Endothelial cell of umbilical vein (primary cell): ENCODE measurements around the gene LAMC1. TPM values are rescaled to one million over a fixed set of nuclear protein-coding genes. Genes with fewer than 3 reads are reported as not detected.

Experiments used
- BruUV-seq: library from RNA; stranded (reverse); fragments of 400-500 nt; replicated peaks from 2 replicates; lab custom pipeline; 2021; lab: Mats Ljungman, UMichigan
- CTCF ChIA-PET: fragments of 300-600, 350-600 bp; sonication (Branson Sonifier 250); formaldehyde crosslinking; loops from one replicate; lab custom pipeline; 2021; ENCODE audit warnings: antibody characterized with exemption, inconsistent platforms; lab: Charles Lee
- POLR2A ChIA-PET: fragments of 300-600, 350-600 bp; sonication (Branson Sonifier 250); formaldehyde crosslinking; loops from one replicate; lab custom pipeline; 2021; ENCODE audit warnings: antibody characterized with exemption, inconsistent platforms; lab: Charles Lee
- DNase-seq: peaks from one replicate; pipeline ENCODE4 v3.0.0-alpha.2; 2011; ENCODE audit warnings: low read depth, low spot score
- FAIRE-seq: peaks from 2 replicates; lab custom pipeline; 2011; peaks lifted over from hg19 to GRCh38; lab: Jason Lieb, UNC
- H2AFZ ChIP-seq: 2 replicates; pipeline ENCODE4 v1.6.0; 2012; ENCODE audit warnings: low read depth, low read length, control low read depth, inconsistent platforms
- H3K27ac ChIP-seq: 2 replicates; pipeline ENCODE4 v1.5.1; 2011; ENCODE audit warnings: low read depth, mild to moderate bottlenecking, control low read depth, low read length, moderate library complexity; ENCODE audit not compliant: insufficient read depth
- H3K27me3 ChIP-seq, 2 experiments: 2 replicates each; pipeline versions ENCODE4 v1.6.0 to v1.6.1; 2011; ENCODE audit warnings: low read length in 2 of 2, mixed read lengths in 1 of 2; ENCODE audit not compliant: control insufficient read depth in 2 of 2, insufficient read depth in 2 of 2
- H3K36me3 ChIP-seq, 2 experiments: 2 replicates in 1 of 2; 3 replicates in 1 of 2; pipeline ENCODE4 v1.5.1; 2011; ENCODE audit warnings: low read length in 2 of 2, mild to moderate bottlenecking in 1 of 2, moderate library complexity in 1 of 2; ENCODE audit not compliant: control insufficient read depth in 2 of 2, insufficient read depth in 2 of 2; ENCODE audit errors: extremely low read depth in 1 of 2
- H3K4me1 ChIP-seq: 3 replicates; pipeline ENCODE4 v1.5.1; 2011; ENCODE audit warnings: mild to moderate bottlenecking, low read length; ENCODE audit not compliant: control insufficient read depth, insufficient read depth; ENCODE audit errors: extremely low read depth
- H3K4me2 ChIP-seq: 2 replicates; pipeline ENCODE4 v1.6.1; 2011; ENCODE audit warnings: low read length, control low read depth, mixed read lengths; ENCODE audit not compliant: insufficient read depth
- H3K4me3 ChIP-seq, 3 experiments: fragments of 200-600 bp in 1 of 3; sonication (generic), shearing (Covaris generic) in 1 of 3; replicated peaks in 1 of 3; 2 replicates each; pipeline ENCODE4 v1.5.1; 2011 to 2016; ENCODE audit warnings: control low read depth in 3 of 3, low read length in 3 of 3, mild to moderate bottlenecking in 2 of 3, inconsistent platforms in 1 of 3, low read depth in 1 of 3, moderate library complexity in 1 of 3; ENCODE audit not compliant: insufficient read depth in 1 of 3
- H3K79me2 ChIP-seq: 2 replicates; pipeline ENCODE4 v1.6.0; 2012; ENCODE audit warnings: low read length, inconsistent platforms; ENCODE audit not compliant: control insufficient read depth, insufficient read depth
- H3K9ac ChIP-seq: replicated peaks from 2 replicates; pipeline ENCODE3; 2011; ENCODE audit warnings: low read length, control low read depth; ENCODE audit not compliant: insufficient read depth; ENCODE audit errors: extremely low read depth
- H3K9me1 ChIP-seq: replicated peaks from 3 replicates; pipeline ENCODE4 v1.6.0; 2011; ENCODE audit warnings: mild to moderate bottlenecking, low read length; ENCODE audit not compliant: control insufficient read depth, insufficient read depth; ENCODE audit errors: extremely low read depth
- H3K9me3 ChIP-seq: replicated peaks from 2 replicates; pipeline ENCODE4 v1.5.1; 2012; ENCODE audit warnings: low read length, inconsistent platforms; ENCODE audit not compliant: control insufficient read depth, insufficient read depth
- H4K20me1 ChIP-seq: replicated peaks from 2 replicates; pipeline ENCODE3; 2011; ENCODE audit warnings: mild to moderate bottlenecking, low read length; ENCODE audit not compliant: control insufficient read depth, insufficient read depth; ENCODE audit errors: extremely low read depth
- EZH2 ChIP-seq: IDR thresholded peaks from 2 replicates; pipeline ENCODE4 v1.6.1; 2012; ENCODE audit warnings: borderline replicate concordance, low read depth, mild to moderate bottlenecking, moderate library complexity, low read length, inconsistent platforms; ENCODE audit not compliant: severe bottlenecking
- FOS ChIP-seq: IDR thresholded peaks from 2 replicates; pipeline ENCODE4 v1.6.1; 2011; ENCODE audit warnings: mild to moderate bottlenecking, low read length, moderate library complexity, borderline replicate concordance; ENCODE audit not compliant: insufficient read depth
- GATA2 ChIP-seq: IDR thresholded peaks from 2 replicates; pipeline ENCODE4 v1.7.0; 2011; ENCODE audit warnings: low read depth, mild to moderate bottlenecking, moderate library complexity, mixed read lengths, low read length; ENCODE audit not compliant: insufficient read length, insufficient read depth
- JUN ChIP-seq: IDR thresholded peaks from 2 replicates; pipeline ENCODE4 v1.6.1; 2011; ENCODE audit warnings: borderline replicate concordance, low read depth; ENCODE audit not compliant: insufficient read length, insufficient read depth
- MYC ChIP-seq: IDR thresholded peaks from one replicate; pipeline ENCODE4 v1.6.1; 2011; ENCODE audit warnings: mild to moderate bottlenecking, low read depth, low read length
- POLR2A ChIP-seq: IDR thresholded peaks from 2 replicates; pipeline ENCODE4 v1.6.1; 2012; ENCODE audit warnings: low read depth, mild to moderate bottlenecking, control low read depth, low read length
- POLR2AphosphoS5 ChIP-seq: IDR thresholded peaks from 2 replicates; pipeline ENCODE4 v1.6.1; 2012; ENCODE audit warnings: low read depth, mild to moderate bottlenecking, control low read depth, low read length, moderate library complexity; ENCODE audit not compliant: insufficient read depth
- dilution Hi-C: fragments of 300-500 bp; cut with MboI; formaldehyde crosslinking; loops from one replicate; pipeline ENCODE4 v1.15.0; 2019; ENCODE audit warnings: low sequenced_read_pairs; ENCODE audit not compliant: extremely low pct_ligation_motif_present
- intact Hi-C: fragments of 100-400 bp; cut with micrococcal nuclease; formaldehyde crosslinking; loops from one replicate; pipeline ENCODE4 v1.10.0; 2022
- polyA plus RNA-seq, 4 experiments: library from polyadenylated mRNA; depleted of rRNA in 3 of 4; stranded (reverse) in 3 of 4; unstranded in 1 of 4; fragments of >200 nt; gene quantifications; 2 replicates each; pipeline versions ENCODE4 v1.2.1 to v1.2.3, GENCODE V29; 2011 to 2012; ENCODE audit warnings: missing spikeins in 1 of 4
- total RNA-seq: library from RNA; stranded (reverse); gene quantifications from 2 replicates; pipeline ENCODE4 v1.2.3, GENCODE V29; 2021
- TF ChIP-seq, protein P1 (sequence below), 2 donors: IDR thresholded peaks; 1 replicate in 1 of 2; 2 replicates in 1 of 2; pipeline ENCODE4 v1.5.1; 2011; ENCODE audit warnings: low read length in 2 of 2, mild to moderate bottlenecking in 2 of 2, moderate library complexity in 2 of 2, control low read depth in 1 of 2, inconsistent platforms in 1 of 2, low read depth in 1 of 2; ENCODE audit not compliant: insufficient read depth in 1 of 2; ENCODE audit errors: extremely low read depth in 1 of 2
- TF ChIP-seq, protein P2 (sequence below): IDR thresholded peaks from 2 replicates; pipeline ENCODE4 v1.6.1; 2011; ENCODE audit not compliant: insufficient read depth, insufficient read length

Gene LAMC1
- total and polyA plus RNA-seq, 2 donors (not counting 3 experiments of a cell fraction or from before 2014, with no cell fraction given): 92.5 to 216 TPM

DNA sequence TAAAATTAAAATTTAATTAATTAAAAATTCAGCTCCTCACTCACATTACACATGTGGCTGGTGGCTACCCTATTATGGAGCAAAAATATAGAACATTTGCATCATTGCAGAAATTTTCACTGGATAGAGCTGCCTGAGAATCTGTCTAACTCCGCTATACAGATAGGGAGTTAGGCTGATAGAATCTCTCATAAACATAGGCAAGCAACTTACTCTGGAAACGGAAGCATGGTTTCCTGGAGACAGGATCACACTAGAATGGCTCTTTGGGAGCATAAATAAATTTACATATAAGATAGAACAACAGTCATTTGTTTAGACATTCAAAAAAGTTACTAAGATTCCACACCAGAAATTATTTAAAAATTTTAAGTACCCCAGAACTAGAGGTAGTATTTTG is 150.6 kb downstream of the LAMC1 start:
- no peaks in the 10 kb centered on the region for H3K27me3 ChIP-seq
- no peaks in the 10 kb centered on the region for H3K79me2 ChIP-seq
- H4K20me1 ChIP-seq: no peaks in the 10 kb centered on the region
- peak overlapping the region; percentile 49 for H3K4me2 ChIP-seq
- H3K9me1 ChIP-seq: no peaks in the 10 kb centered on the region
- no peak overlapping the region for H3K27ac ChIP-seq
- H3K36me3 ChIP-seq: no peaks in the 10 kb centered on the region
- dilution Hi-C loops: no loop called here
- H2AFZ ChIP-seq: peak overlapping the region; percentile 10
- TF ChIP-seq EZH2 (no peak), MYC (no peak), GATA2 (peak; percentile 69)
- H3K4me3 ChIP-seq: no peak overlapping the region
- BruUV-seq: no TSS peak
- no peak overlapping the region for H3K9ac ChIP-seq
- no peaks in the 10 kb centered on the region for H3K9me3 ChIP-seq
- ChIA-PET POLR2A (no interaction called here), CTCF (interaction anchor here (1.0 to 1.1 kb wide), 2 partner anchors 12 to 61 kb away, joined by 3 to 4 read pairs; no protein-coding TSS in a partner anchor)
- intact Hi-C loops: no loop called here
- DNase-seq (peak; percentile 66), FAIRE-seq (peak; percentile 55)
- peaks cover 12% of the 10 kb centered on the region for H3K4me1 ChIP-seq

DNA sequence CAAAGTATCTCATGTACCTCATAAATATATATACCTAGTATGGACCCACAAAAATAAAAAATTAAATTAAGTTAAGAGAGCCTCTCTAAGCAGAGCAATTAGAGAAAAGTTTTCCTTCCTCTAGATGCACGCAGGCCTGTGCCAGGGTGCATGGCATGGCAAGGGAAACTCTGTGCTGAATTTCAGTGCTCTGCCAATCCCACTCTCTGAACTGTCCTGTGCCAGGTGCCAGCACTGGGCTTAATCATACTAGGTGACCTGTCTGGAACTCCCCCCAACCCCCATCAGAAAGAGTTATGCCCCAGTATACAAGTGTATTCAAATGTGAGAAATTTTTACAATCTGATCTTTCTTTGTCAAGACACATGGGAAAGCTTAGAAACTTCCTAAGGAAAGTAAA is 152.4 kb downstream of the LAMC1 start:
- no peak for DNase-seq
- H3K27me3 ChIP-seq: no peaks in the 10 kb centered on the region
- no peak overlapping the region for H2AFZ ChIP-seq
- no peaks in the 10 kb centered on the region for H4K20me1 ChIP-seq
- no TSS peak for BruUV-seq
- intact Hi-C loops: no loop called here
- no peak for FAIRE-seq
- H3K4me2 ChIP-seq: no peak overlapping the region
- CTCF ChIA-PET: no interaction called here
- H3K4me3 ChIP-seq: no peak overlapping the region
- H3K9me3 ChIP-seq: no peaks in the 10 kb centered on the region
- H3K9me1 ChIP-seq: no peaks in the 10 kb centered on the region
- TF ChIP-seq EZH2: no peak
- no peak for TF ChIP-seq POLR2A
- TF ChIP-seq, protein P1, sequence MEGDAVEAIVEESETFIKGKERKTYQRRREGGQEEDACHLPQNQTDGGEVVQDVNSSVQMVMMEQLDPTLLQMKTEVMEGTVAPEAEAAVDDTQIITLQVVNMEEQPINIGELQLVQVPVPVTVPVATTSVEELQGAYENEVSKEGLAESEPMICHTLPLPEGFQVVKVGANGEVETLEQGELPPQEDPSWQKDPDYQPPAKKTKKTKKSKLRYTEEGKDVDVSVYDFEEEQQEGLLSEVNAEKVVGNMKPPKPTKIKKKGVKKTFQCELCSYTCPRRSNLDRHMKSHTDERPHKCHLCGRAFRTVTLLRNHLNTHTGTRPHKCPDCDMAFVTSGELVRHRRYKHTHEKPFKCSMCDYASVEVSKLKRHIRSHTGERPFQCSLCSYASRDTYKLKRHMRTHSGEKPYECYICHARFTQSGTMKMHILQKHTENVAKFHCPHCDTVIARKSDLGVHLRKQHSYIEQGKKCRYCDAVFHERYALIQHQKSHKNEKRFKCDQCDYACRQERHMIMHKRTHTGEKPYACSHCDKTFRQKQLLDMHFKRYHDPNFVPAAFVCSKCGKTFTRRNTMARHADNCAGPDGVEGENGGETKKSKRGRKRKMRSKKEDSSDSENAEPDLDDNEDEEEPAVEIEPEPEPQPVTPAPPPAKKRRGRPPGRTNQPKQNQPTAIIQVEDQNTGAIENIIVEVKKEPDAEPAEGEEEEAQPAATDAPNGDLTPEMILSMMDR (IDR thresholded peaks at IDR 0.05; ENCODE audit: extremely low read depth in 1 of 2, insufficient read depth in 1 of 2, low read depth in 1 of 2, low read length in 2 of 2): no peak
- TF ChIP-seq, protein P2, sequence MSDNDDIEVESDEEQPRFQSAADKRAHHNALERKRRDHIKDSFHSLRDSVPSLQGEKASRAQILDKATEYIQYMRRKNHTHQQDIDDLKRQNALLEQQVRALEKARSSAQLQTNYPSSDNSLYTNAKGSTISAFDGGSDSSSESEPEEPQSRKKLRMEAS: no peak
- no peak for TF ChIP-seq POLR2AphosphoS5
- TF ChIP-seq MYC: no peak
- no peak for TF ChIP-seq JUN
- TF ChIP-seq FOS: no peak
- no peak for TF ChIP-seq GATA2
- no peak overlapping the region for H3K9ac ChIP-seq
- H3K27ac ChIP-seq: no peak overlapping the region
- POLR2A ChIA-PET: no interaction called here
- H3K79me2 ChIP-seq: no peaks in the 10 kb centered on the region
- dilution Hi-C loops: no loop called here
- peaks cover 20% of the 10 kb centered on the region for H3K4me1 ChIP-seq
- no peaks in the 10 kb centered on the region for H3K36me3 ChIP-seq
